HEK293T (cell line): Measurements from ENCODE around the gene CYFIP1.

ENCODE experiments used
- ARNT ChIP-seq: fragments of 450-650 bp; IDR thresholded peaks from 2 replicates; pipeline ENCODE4 v1.6.1; 2017; ENCODE audit warnings: mild to moderate bottlenecking
- BHLHE40 ChIP-seq: fragments of 450-650 bp; IDR thresholded peaks from 2 replicates; pipeline ENCODE4 v1.6.1; 2016; ENCODE audit warnings: mild to moderate bottlenecking, moderate library complexity, borderline replicate concordance
- ELF4 ChIP-seq: fragments of 450-650 bp; IDR thresholded peaks from 2 replicates; pipeline ENCODE4 v1.6.1; 2017; ENCODE audit warnings: antibody characterized with exemption
- FOXK2 ChIP-seq: fragments of 450-650 bp; IDR thresholded peaks from 2 replicates; pipeline ENCODE4 v1.6.1; 2016; ENCODE audit warnings: mild to moderate bottlenecking
- SP1 ChIP-seq: fragments of 450-650 bp; IDR thresholded peaks from 2 replicates; pipeline ENCODE4 v1.6.1; 2017
- SUZ12 ChIP-seq: fragments of 450-650 bp; IDR thresholded peaks from 2 replicates; pipeline ENCODE4 v1.6.1; 2016; ENCODE audit warnings: mild to moderate bottlenecking
- TARDBP ChIP-seq: fragments of 450-650 bp; IDR thresholded peaks from 2 replicates; pipeline ENCODE4 v1.6.1; 2016
- ZNF384 ChIP-seq: fragments of 450-650 bp; IDR thresholded peaks from 2 replicates; pipeline ENCODE4 v1.6.1; 2016
- TF ChIP-seq, protein P1 (sequence below): fragments of 450-650 bp; IDR thresholded peaks from 2 replicates; pipeline ENCODE4 v1.6.1; 2016

DNA sequence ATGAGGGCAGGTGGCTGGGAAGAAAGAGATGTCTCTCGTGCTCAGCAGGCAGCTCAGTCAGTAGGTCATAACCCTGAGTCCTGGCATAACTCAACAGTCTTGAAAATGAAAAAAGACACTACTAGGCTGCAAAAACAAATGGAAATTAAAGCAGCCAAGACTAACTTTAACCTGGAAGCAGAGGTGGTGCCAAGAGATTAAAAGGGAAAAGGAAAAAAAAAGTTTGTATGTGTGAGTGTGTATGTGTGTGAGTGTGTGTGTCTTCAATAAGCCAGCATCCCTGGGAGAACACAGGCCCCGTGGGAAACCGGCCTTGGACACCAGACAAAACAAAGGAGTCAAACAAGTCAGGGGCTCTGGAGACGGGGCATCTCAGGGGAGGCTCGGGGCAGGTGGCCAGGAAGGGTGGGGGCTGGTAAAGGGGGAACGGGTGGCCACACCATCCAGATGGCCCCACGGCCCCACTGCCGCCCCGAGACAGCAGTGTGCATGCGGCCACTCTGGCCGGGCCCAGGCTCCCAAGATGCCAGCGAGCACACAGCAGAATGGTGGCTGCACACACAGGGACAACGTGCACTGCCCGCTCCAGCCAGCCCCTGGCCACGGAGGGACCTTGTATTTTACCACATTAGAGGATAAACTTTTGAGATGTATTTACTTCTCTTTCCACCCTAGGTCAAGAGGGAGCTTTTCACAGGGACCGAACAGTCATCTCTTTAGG, 23.8 kb downstream of the CYFIP1 start:
- no peak for TF ChIP-seq SUZ12
- no peak for TF ChIP-seq BHLHE40
- no peak for TF ChIP-seq TARDBP
- no peak for TF ChIP-seq SP1
- no peak for TF ChIP-seq ARNT
- no peak for TF ChIP-seq FOXK2
- TF ChIP-seq ZNF384, result no peak
- no peak for TF ChIP-seq ELF4
- TF ChIP-seq, protein P1, sequence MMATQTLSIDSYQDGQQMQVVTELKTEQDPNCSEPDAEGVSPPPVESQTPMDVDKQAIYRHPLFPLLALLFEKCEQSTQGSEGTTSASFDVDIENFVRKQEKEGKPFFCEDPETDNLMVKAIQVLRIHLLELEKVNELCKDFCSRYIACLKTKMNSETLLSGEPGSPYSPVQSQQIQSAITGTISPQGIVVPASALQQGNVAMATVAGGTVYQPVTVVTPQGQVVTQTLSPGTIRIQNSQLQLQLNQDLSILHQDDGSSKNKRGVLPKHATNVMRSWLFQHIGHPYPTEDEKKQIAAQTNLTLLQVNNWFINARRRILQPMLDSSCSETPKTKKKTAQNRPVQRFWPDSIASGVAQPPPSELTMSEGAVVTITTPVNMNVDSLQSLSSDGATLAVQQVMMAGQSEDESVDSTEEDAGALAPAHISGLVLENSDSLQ, result no peak
